GM18499 (cell line): ENCODE measurements around the gene SCEL.
"Not testable (repeated sequence)": the region's sequence is repeated elsewhere in the genome, so short reads cannot be mapped to it uniquely, and the experiment has no call there.

Experiments used
- ATAC-seq: cut with Tn5 transposase; IDR thresholded peaks from one replicate; pipeline ENCODE4 v1.9.1; 2021; ENCODE audit warnings: moderate number of reproducible peaks; ENCODE audit not compliant: insufficient read depth, unreplicated experiment

Gene SCEL

GRCh38 chr13:77637588-77637987, 102.1 kb downstream of the SCEL start:
- no peak for ATAC-seq

DNA sequence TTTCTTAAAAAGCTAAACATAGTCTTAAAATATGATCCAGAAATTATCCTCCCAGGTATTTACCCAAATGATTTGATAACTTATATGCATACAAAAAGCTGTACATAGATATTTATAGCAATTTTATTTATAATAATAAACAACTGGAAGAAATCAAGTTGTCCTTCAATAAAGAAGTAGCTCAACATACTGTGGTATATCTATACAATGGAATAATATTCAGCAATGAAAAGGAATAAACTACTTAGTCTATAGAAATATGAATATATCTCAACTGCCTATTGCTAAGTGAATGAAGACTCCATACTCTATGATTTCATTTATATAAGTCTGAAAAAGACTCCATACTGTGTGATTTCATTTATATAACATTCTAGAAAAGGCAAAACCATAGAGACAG, 114.9 kb downstream of the SCEL start:
- no peak for ATAC-seq

DNA sequence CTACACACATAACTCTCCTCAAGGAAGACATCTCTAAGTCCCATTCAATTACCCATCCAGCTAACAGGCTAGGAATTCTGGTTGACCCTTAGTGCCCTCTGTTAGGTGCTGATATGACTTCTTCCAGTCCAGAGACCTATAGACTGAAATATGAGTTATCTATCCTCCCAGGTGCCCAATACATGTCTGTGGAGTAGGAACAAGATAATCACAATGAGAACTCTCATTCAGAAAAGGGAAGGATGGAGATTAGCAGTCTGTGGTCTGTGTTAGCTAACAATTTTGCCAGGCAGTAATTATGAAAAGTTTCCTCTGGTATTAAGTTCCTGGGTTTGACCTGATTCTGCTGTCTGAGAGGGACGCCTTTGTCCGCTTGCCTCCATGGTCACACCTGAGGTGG, 117.8 kb downstream of the SCEL start:
- no peak for ATAC-seq

GRCh38 chr13:77660016-77660415, 124.5 kb downstream of the SCEL start:
- ATAC-seq: not testable (repeated sequence)

GRCh38 chr13:77660841-77661250, 125.3 kb downstream of the SCEL start:
- no peak for ATAC-seq

GRCh38 chr13:77662301-77662700, 126.8 kb downstream of the SCEL start:
- ATAC-seq: not testable (repeated sequence)

- ATAC-seq: not testable (repeated sequence)
These were observed 127.3 kb downstream of the SCEL start for GRCh38 chr13:77662831-77663230.

DNA sequence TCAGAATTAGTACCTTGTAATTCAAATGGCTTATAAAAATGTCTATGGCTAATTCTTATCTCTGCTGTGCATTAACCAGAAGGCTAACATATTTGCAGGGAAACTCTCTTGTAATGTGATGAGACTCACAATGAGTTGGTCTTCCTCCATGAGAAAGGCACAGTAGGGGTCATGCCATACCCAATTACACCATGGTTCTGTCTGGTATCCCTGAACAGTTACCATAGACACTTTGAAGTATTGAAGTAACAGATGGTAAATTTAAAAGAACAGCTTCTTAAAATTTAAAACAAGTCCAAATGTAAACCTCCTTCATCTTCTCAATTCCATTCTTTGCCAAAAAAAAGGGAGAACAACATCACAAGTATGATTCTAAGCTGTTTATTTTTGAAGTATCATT, 139.3 kb downstream of the SCEL start:
- no peak for ATAC-seq

- ATAC-seq: no peak
These were observed 143.3 kb downstream of the SCEL start for GRCh38 chr13:77678691-77679235.

DNA sequence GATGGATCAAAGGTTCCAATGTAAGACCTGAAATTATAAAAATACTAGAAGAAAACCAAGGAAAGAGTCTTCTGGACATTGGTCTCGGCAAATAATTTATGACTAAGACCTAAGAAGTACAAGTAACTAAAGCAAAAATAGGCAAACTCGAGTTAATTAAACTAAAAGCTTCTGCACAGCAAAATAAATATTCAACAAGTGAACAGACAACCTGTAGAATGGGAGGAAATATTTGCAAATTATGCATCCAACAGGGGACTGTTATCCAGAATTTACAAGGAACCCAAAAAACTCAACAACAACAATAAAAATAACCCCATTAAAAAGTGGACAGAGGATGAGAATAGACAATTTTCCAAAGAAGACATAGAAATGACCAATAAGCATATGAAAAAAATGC, 152.3 kb downstream of the SCEL start:
- no peak for ATAC-seq

DNA sequence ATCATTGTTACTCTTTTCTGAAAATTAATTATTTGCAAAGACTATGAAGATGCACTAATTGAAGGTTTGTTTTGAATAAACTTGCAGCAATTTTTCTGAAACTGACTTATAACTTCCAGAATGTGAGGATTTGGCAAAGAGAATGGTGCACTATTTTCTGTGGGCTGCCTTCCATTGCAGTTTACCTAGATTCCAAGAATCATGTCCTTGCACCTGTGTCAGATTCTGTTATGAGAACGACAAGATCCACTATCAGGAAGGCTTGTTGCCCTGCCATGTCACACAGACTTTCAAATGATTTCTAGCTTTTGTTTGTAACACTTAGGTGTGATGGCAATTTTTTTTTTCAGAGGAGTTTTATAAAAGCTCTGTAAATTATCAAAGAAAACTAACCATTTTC, 156.4 kb downstream of the SCEL start:
- no peak for ATAC-seq

DNA sequence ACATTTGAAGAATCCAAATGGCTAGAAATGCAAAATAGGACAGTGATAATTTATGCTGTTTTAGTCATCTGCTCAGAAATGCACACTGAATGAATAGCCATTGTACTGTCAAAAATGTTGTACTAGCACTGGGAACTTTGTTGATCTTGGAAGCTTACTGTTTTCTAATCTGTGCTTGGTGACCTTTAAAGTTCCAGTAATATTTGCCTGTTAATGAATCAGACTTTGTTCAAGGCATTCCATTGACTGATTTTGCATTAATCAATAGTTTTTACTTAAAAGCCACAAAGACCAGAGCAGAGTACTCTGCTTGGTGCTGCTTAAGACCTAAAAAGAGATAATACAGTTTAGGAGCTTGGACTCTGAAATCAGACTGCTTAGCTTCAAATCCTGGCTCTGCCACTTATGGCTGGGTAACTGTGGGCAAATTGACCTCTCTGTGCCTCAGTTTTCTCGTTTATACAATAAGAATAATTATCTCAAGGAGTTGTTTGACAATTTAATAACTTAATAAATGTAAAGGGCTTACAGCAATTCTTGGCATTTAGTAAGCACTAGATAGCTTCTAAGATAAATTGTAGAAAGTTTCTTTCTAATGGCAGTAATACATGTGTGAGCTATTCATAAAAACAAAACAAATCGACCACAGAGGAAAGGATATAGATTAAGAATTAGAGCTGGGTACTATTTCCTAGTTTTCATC, 157.4 kb downstream of the SCEL start:
- ATAC-seq: no peak

DNA sequence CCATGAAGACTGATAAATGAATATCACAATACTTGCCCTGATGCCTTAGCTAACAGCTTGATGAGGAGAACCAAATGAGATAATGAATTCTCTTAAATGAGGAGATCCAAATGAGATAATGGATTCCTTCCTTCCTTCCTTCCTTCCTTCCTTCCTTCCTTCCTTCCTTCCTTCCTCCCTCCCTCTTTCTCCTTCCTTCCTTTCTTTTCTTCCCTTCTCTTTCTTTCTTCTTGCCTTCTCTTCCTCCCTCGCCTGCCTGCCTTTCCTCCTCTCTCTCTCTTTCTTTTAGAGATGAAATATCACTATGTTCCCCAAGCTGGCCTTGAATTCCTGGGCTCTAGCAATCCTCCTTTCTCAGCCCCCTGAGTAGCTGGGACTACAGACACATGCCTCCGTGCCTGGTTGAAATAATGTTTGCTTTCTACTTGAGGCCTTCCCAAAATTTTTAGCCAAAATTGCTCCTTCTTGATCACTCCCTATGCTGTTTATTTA, 158.0 kb downstream of the SCEL start:
- ATAC-seq: no peak
